ENCODE measurements around the gene ESAM.

GRCh38 chr11:124743050-124743449 lies 19.0 kb downstream of the ESAM start:
- TF ChIP-seq CTCF (conservative IDR thresholded peaks at IDR 0.05 in 1 of 2, IDR thresholded peaks at IDR 0.05 in 1 of 2; ENCODE audit: extremely low read depth in 1 of 2, insufficient read depth in 1 of 2, low read depth in 1 of 2, low read length in 2 of 2) (no peak), EZH2 (IDR thresholded peaks at IDR 0.05; ENCODE audit: borderline replicate concordance, low read length) (no peak)
